ENCODE data around the gene MEAF6.
"Not testable (repeated sequence)": the region's sequence is repeated elsewhere in the genome, so short reads cannot be mapped to it uniquely, and the experiment has no call there.

The MEAF6 gene

DNA sequence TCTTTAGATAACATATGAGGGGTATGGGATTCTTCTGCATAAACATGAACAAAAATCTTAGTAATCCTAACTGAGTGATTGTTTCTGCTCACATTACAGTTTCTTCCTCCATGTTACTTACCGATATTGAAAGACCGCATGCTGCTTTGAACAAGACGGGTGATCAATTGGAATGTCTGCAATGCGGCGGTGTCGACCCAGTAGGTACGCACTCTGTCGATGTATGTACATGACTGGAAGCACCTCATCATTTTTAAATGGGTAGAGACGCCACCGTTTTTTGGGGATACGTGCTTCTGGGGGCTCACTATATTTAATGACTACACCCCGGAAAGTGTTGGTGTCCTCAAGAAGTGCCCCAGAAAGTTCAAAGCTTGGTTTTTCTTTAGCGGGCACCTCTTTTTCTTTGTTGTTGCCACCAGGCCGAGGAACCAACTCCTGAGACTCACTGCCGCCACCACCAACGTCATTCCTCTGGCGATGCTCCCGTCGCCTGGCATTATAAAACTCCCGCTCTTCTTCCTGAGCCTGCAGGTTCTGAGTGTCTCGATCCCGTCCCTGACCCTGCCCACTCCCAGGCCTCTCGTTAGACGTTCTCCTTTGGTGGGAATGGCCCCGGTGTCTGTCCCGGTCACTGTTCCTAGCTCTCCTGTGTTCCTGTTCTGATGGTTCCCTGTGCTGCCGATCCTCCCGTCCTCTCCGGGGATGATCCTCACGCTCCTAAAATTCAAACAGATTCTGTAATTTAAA lies 25.6 kb upstream of the MEAF6 start:
- H3K36me3 ChIP-seq (ENCODE audit: low read depth) = peaks cover 79% of the 10 kb centered on the region
- DNase-seq (ENCODE audit: low spot score) = no peak
- no peaks in the 10 kb centered on the region for H3K9me3 ChIP-seq (ENCODE audit: severe bottlenecking)
- TF ChIP-seq, protein P1, sequence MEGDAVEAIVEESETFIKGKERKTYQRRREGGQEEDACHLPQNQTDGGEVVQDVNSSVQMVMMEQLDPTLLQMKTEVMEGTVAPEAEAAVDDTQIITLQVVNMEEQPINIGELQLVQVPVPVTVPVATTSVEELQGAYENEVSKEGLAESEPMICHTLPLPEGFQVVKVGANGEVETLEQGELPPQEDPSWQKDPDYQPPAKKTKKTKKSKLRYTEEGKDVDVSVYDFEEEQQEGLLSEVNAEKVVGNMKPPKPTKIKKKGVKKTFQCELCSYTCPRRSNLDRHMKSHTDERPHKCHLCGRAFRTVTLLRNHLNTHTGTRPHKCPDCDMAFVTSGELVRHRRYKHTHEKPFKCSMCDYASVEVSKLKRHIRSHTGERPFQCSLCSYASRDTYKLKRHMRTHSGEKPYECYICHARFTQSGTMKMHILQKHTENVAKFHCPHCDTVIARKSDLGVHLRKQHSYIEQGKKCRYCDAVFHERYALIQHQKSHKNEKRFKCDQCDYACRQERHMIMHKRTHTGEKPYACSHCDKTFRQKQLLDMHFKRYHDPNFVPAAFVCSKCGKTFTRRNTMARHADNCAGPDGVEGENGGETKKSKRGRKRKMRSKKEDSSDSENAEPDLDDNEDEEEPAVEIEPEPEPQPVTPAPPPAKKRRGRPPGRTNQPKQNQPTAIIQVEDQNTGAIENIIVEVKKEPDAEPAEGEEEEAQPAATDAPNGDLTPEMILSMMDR (IDR thresholded peaks at IDR 0.05; ENCODE audit: poor library complexity, severe bottlenecking) = no peak
- H3K27me3 ChIP-seq (ENCODE audit: insufficient read depth, poor library complexity, severe bottlenecking) = no peaks in the 10 kb centered on the region
- H3K27ac ChIP-seq (ENCODE audit: poor library complexity, severe bottlenecking) = no peak overlapping the region
- ATAC-seq (ENCODE audit: low read depth) = no peak
- H3K4me3 ChIP-seq (ENCODE audit: severe bottlenecking) = no peak overlapping the region
- peaks cover 25% of the 10 kb centered on the region for H3K4me1 ChIP-seq (ENCODE audit: insufficient read depth, poor library complexity, severe bottlenecking)

DNA sequence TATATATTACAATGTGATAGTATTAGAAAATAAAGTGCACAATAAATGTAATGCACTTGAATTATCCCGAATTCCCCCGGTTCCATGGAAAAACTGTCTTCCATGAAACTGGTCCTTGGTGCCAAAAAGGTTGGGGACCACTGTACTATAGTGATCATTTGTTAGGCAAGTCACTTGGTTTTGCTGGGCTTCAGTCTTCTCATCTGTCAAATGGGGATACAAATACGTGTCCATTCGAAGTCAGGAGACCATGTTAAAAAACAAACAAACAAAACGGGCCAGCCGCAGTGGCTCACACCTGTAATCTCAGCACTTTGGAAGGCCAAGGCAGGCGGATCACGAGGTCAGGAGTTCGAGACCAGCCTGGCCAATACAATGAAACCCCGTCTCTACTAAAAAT lies 24.6 kb upstream of the MEAF6 start:
- H3K36me3 ChIP-seq (ENCODE audit: low read depth) = peaks cover 76% of the 10 kb centered on the region
- not testable (repeated sequence) for ATAC-seq (ENCODE audit: low read depth); H3K27ac ChIP-seq (ENCODE audit: poor library complexity, severe bottlenecking)

DNA sequence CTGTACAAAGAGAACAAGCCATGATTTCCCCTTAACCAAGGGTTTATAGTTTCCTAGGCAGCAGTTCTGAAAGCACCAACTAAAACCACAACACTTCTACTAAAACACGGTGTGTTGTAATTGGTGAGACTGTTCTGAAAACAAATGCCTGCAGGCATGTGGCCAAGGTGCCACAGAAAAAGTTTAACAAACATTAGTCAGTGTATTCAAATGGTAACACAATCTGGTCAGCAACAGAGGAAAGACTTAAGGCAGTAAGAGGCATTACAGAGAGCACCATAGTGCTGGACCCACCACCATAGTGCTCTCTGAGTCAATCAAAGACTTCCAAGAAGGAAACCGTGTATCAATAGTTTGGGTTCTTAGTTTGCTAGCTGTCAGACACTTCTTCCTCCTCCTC lies 22.8 kb upstream of the MEAF6 start:
- ATAC-seq (ENCODE audit: low read depth) = peak; percentile 71
- peaks cover 61% of the 10 kb centered on the region for H3K36me3 ChIP-seq (ENCODE audit: low read depth)

More for the DNA sequence above, 24.6 kb upstream of the MEAF6 start:
- H3K4me1 ChIP-seq (ENCODE audit: insufficient read depth, poor library complexity, severe bottlenecking) = peaks cover 34% of the 10 kb centered on the region
- not testable (repeated sequence) for H3K27me3 ChIP-seq (ENCODE audit: insufficient read depth, poor library complexity, severe bottlenecking); H3K4me3 ChIP-seq (ENCODE audit: severe bottlenecking); DNase-seq (ENCODE audit: low spot score); H3K9me3 ChIP-seq (ENCODE audit: severe bottlenecking)

DNA sequence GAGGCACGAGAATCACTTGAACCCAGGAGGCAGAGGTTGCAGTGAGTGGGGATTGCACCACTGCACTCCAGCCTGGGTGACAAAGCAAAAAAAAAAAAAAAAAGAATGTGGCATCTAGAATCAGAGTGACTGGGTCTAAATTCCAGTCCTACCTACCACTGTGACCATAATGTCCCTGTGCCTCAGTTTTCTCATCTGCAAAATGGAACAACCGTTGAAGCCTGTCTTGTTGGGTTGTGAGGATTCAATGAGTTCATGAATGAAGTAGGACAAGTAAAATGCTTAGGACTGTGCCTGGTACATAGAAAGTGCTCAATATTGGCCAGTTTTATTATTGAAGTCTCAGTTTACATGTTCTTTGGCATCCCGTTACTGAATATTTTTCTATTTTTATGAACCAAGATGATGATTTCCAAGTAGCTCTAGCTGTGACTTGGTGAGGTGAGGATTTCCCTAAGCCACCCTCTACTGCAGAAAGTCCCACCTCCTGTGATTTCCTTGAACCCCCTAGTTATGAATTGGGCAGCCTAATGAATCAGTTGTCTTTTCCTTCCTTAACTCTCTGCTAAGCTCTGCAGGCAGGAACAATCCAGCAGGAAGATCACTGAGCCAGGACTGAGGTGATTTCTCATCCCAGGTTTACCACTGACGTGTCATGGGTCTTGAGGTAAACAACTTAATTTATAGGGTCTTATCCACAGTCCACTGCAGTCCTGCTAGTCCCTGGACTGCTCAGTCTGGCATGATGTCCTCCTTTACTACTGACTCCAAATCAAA lies 18.9 kb upstream of the MEAF6 start:
- H3K36me3 ChIP-seq (ENCODE audit: low read depth) = peaks cover 28% of the 10 kb centered on the region
- no peak overlapping the region for H3K4me3 ChIP-seq (ENCODE audit: severe bottlenecking)
- H3K27me3 ChIP-seq (ENCODE audit: insufficient read depth, poor library complexity, severe bottlenecking) = no peaks in the 10 kb centered on the region
- H3K9me3 ChIP-seq (ENCODE audit: severe bottlenecking) = no peaks in the 10 kb centered on the region
- peak overlapping the region; percentile 79 for H3K27ac ChIP-seq (ENCODE audit: poor library complexity, severe bottlenecking)
- H3K4me1 ChIP-seq (ENCODE audit: insufficient read depth, poor library complexity, severe bottlenecking) = peaks cover 41% of the 10 kb centered on the region
- TF ChIP-seq, protein P1 (IDR thresholded peaks at IDR 0.05; ENCODE audit: poor library complexity, severe bottlenecking) = no peak
- ATAC-seq (ENCODE audit: low read depth) (no peak), DNase-seq (ENCODE audit: low spot score) (no peak)

More for the DNA sequence above, 22.8 kb upstream of the MEAF6 start:
- H3K27ac ChIP-seq (ENCODE audit: poor library complexity, severe bottlenecking) = peak overlapping the region; percentile 79
- H3K9me3 ChIP-seq (ENCODE audit: severe bottlenecking) = no peaks in the 10 kb centered on the region
- H3K4me3 ChIP-seq (ENCODE audit: severe bottlenecking) = no peak overlapping the region
- TF ChIP-seq, protein P1 (IDR thresholded peaks at IDR 0.05; ENCODE audit: poor library complexity, severe bottlenecking) = no peak
- DNase-seq (ENCODE audit: low spot score) = no peak
- H3K27me3 ChIP-seq (ENCODE audit: insufficient read depth, poor library complexity, severe bottlenecking) = no peaks in the 10 kb centered on the region
- peaks cover 41% of the 10 kb centered on the region for H3K4me1 ChIP-seq (ENCODE audit: insufficient read depth, poor library complexity, severe bottlenecking)

DNA sequence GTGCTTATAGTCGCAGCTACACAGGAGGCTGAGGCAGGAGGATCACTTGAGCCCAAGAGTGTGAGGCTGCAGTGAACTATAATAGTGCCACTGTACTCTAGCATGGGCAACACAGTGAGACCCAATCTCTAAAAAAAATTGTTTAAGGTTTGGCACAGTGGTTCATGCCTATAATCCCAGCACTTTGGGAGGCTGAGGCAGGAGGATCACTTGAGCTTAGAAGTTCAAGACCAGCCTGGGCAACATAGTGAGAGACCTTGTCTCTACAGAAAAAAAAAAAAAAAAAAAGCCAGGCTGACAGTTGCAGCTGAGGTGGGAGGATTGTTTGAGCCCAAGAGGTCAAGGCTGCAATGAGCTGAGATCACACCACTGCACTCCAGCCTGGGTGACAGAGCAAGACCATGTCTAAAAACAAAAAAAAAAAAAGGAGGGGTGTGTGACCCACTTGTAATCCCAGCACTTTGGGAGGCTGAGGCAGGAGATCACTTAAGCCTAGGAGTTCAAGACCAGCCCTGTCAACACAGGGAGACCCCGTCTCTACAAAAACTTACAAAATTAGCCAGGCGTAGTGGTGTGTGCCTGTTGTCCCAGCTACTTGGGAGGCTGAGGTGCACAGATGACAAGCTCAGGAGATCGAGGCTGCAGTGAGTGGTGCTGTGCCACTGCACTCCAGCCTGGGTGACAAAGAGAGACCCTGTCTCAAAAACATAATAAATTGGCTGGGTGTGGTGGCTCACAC lies 18.0 kb upstream of the MEAF6 start:
- not testable (repeated sequence) for ATAC-seq (ENCODE audit: low read depth); H3K27me3 ChIP-seq (ENCODE audit: insufficient read depth, poor library complexity, severe bottlenecking); H3K27ac ChIP-seq (ENCODE audit: poor library complexity, severe bottlenecking); DNase-seq (ENCODE audit: low spot score); H3K9me3 ChIP-seq (ENCODE audit: severe bottlenecking); H3K4me3 ChIP-seq (ENCODE audit: severe bottlenecking)
- Histone ChIP-seq H3K36me3 (ENCODE audit: low read depth) (peaks cover 23% of the 10 kb centered on the region), H3K4me1 (ENCODE audit: insufficient read depth, poor library complexity, severe bottlenecking) (peaks cover 38% of the 10 kb centered on the region)

DNA sequence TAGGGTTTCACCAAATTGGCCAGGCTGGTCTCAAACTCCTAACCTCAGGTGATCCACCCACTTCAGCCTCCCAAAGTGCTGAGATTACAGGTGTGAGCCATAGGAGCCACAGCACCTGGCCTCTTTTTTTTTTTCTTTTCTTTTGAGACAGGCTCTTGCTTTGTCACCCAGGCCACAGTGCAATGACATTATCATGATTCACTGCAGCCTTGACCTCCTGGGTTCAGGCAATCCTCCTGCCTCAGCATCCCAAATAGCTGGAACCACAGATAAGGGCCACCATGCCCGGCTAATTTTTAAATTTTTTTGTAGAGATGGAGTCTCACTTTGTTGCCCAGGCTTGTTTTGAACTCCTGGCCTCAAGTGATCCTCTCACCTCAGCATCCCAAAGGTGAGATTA lies 15.3 kb upstream of the MEAF6 start:
- H3K4me3 ChIP-seq (ENCODE audit: severe bottlenecking); DNase-seq (ENCODE audit: low spot score): not testable (repeated sequence)

More for the DNA sequence above, 15.3 kb upstream of the MEAF6 start:
- not testable (repeated sequence) for H3K27ac ChIP-seq (ENCODE audit: poor library complexity, severe bottlenecking); ATAC-seq (ENCODE audit: low read depth); H3K9me3 ChIP-seq (ENCODE audit: severe bottlenecking); H3K27me3 ChIP-seq (ENCODE audit: insufficient read depth, poor library complexity, severe bottlenecking); H3K36me3 ChIP-seq (ENCODE audit: low read depth)
- peaks cover 15% of the 10 kb centered on the region for H3K4me1 ChIP-seq (ENCODE audit: insufficient read depth, poor library complexity, severe bottlenecking)
